Large intestine (tissue), 3 donors: ENCODE data around the gene ANKLE2. TPM values are rescaled to one million over a fixed set of nuclear protein-coding genes. Genes with fewer than 3 reads are reported as not detected.
"Not testable (repeated sequence)": the region's sequence is repeated elsewhere in the genome, so short reads cannot be mapped to it uniquely, and the experiment has no call there.

Experiments used
- DNase-seq, 2 donors: peaks; one replicate each; pipeline versions ENCODE4 v3.0.0 to v3.0.0-alpha.2; 2013
- H3K27ac ChIP-seq: one replicate; pipeline ENCODE4 v1.5.1; 2013; ENCODE audit warnings: low read length
- H3K27me3 ChIP-seq: 2 replicates; pipeline ENCODE4 v1.6.1; 2013; ENCODE audit warnings: low read length; ENCODE audit not compliant: control insufficient read depth, insufficient read depth
- H3K36me3 ChIP-seq: 2 replicates; pipeline ENCODE4 v1.6.1; 2013; ENCODE audit warnings: low read length; ENCODE audit not compliant: control insufficient read depth, insufficient read depth
- H3K4me1 ChIP-seq: one replicate; pipeline ENCODE4 v1.6.1; 2013; ENCODE audit warnings: low read length; ENCODE audit not compliant: control insufficient read depth, insufficient read depth
- H3K4me3 ChIP-seq: one replicate; pipeline ENCODE4 v1.5.1; 2013; ENCODE audit warnings: low read length
- H3K9me3 ChIP-seq: one replicate; pipeline ENCODE4 v1.6.1; 2013; ENCODE audit warnings: mild to moderate bottlenecking, low read depth, low read length, moderate library complexity; ENCODE audit not compliant: control insufficient read depth
- WGBS: methylation state at CpG from one replicate; pipeline ENCODE4 v1.1.5; 2013; ENCODE audit warnings: low lambda C conversion rate; ENCODE audit not compliant: insufficient coverage; 5-methylcytosine and 5-hydroxymethylcytosine counted together
- polyA plus RNA-seq: library from polyadenylated mRNA; unstranded; fragments of 120-200 nt; gene quantifications from one replicate; pipeline ENCODE4 v1.2.1, GENCODE V29; 2013

Gene ANKLE2
- polyA plus RNA-seq, 1 donor = 60.2 TPM

DNA sequence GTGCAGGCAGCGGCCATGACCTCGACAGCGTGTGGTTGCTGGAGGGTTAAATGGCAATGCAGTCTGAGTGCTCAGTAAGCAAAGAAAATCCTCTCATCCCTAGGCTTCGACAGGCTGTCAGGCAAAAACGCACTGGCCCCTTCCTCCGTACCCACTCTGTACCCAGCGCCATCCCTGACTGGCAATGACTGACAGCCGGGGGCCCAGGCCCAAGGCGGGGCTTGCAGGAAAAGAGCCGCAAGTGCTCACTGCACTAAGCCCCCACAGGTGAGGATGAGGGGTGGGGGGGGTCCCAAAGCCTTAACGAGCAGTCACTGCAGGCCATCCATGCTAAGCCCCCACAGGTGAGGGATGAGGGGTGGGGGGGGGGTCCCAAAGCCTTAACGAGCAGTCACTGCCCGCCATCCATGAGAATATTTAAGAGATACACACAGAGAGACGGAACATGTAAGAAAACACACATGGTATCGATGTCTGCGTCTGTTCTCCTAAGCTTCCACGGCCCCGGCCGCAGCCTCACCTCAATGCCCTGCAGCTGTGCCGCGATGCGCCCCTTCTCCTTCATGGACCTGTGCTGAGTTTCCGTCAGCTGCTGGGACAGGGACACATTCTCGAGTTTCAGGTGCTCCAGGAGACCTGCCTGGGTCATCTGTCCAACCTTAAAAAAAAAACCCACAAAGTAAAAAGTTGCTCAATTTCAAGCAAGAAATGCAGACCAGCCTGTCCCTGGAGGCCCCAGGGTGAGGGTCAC is 36.4 kb upstream of the ANKLE2 start:
- H3K4me3 ChIP-seq = no peak overlapping the region
- peaks cover 79% of the 10 kb centered on the region for H3K36me3 ChIP-seq
- WGBS = no CpG with 5 or more reads among the region's 24 CpGs

DNA sequence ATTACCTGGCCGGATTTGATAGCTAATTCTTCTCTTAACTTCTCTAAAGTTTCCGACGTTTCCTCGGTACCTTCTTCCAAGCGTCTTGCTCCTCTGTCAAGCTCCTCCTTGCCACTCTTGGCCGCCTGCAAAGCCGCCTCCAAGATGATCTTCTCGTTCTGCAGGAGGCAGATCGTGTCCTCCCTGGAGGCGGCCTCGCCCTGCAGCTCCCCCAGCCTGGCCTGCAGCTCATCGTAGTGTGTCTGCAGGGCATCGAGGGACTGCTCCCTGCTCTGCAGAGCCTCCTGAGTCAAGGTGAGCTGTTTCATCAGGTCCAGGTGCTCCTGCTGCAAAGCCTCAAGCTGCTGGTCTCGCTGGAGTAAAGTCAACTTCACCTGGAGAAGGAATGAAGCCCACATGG is 34.2 kb upstream of the ANKLE2 start:
- no peak for DNase-seq
- H3K36me3 ChIP-seq = peaks cover 71% of the 10 kb centered on the region
- 100% methylated on average over 2 of the region's 14 CpGs for WGBS
- no peaks in the 10 kb centered on the region for H3K27me3 ChIP-seq
- H3K27ac ChIP-seq = no peak overlapping the region
- peaks cover 10% of the 10 kb centered on the region for H3K9me3 ChIP-seq
- no peaks in the 10 kb centered on the region for H3K4me1 ChIP-seq
- no peak overlapping the region for H3K4me3 ChIP-seq

More for the DNA sequence above, 36.4 kb upstream of the ANKLE2 start:
- no peaks in the 10 kb centered on the region for H3K27me3 ChIP-seq
- no peak overlapping the region for H3K27ac ChIP-seq
- H3K9me3 ChIP-seq = peaks cover under 1% of the 10 kb centered on the region
- no peaks in the 10 kb centered on the region for H3K4me1 ChIP-seq
- DNase-seq = no peak

DNA sequence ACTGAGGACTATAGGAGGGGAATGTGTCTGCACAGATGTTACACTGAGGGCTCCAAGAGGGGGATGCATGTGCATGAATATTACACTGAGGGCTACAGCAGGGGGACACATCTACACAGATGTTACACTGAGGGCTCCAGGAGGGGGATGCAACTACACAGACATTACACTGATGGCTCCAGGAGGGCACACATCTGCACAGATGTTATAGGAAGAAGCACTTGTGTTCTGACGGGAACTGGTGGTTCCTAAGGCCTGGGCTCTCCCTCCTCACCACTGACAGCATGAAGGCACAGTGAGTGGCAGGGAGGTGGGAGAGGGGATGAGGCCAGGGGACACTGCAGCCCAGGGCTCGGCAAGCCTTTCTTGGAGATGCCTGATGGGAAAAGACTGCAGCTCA is 30.3 kb upstream of the ANKLE2 start:
- H3K27me3 ChIP-seq, DNase-seq, H3K4me3 ChIP-seq, H3K4me1 ChIP-seq, H3K27ac ChIP-seq: not testable (repeated sequence)
- Histone ChIP-seq H3K36me3 (peaks cover 63% of the 10 kb centered on the region), H3K9me3 (peaks cover 12% of the 10 kb centered on the region)
- WGBS = no CpG with 5 or more reads among the region's 2 CpGs

DNA sequence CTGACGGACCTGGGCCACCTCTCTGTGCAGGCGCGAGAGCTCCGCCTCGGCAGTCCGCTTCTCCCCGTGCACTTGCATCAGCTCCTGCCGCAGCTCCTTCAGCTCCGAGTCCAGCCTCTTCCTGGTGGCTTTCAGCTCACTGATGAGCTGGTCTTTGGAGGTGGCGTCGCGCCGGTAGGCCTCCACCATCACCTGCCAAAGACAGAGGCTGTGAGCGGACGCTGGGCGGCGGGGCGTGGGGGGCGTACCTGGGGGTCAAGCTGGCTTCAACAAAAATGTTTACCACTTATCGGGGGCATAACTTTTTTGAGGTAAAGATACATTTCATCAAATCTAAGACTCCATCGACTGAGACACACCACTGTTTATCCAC is 27.5 kb upstream of the ANKLE2 start:
- no peaks in the 10 kb centered on the region for H3K27me3 ChIP-seq
- DNase-seq = no peak
- H3K9me3 ChIP-seq = peaks cover 12% of the 10 kb centered on the region
- H3K27ac ChIP-seq = no peak overlapping the region
- H3K4me3 ChIP-seq = no peak overlapping the region
- H3K4me1 ChIP-seq = no peaks in the 10 kb centered on the region
- peaks cover 65% of the 10 kb centered on the region for H3K36me3 ChIP-seq
- no CpG with 5 or more reads among the region's 21 CpGs for WGBS

DNA sequence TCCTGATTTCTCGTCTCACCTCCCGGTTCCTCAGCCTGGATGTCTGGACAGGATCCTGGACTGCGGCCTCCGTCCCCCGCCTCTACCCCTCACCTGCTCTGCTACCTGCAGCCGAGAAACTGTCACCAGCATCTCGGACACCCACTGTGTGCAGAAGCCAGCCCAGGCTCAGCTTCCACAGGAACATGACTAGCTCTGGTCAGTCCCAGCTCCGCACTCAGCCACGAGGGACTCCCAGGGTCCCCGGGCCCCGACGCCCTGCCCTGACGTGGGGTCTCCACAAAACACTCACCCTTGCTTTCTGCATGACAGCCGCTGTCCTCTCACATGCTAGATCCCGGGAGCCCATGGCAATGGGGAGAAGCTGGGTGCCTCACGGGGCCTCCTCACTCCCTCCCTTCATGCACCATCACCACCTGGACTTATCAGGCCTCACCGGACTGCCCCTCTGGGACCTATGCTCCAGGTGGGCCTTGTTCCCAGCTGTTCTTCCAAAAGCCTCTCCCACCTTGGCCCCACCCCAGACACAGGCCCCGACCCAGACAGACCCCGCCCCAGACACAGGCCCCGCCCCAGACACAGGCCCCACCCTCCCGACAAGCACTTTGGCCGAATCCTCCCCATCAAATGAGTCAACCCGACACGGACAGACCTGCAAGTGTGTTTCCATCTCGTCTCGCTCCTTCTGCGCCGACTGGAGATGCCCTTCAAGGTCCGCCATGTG is 26.9 kb upstream of the ANKLE2 start:
- H3K27ac ChIP-seq = no peak overlapping the region
- H3K36me3 ChIP-seq = peaks cover 65% of the 10 kb centered on the region
- no CpG with 5 or more reads among the region's 29 CpGs for WGBS
- H3K9me3 ChIP-seq = peaks cover 12% of the 10 kb centered on the region
- H3K4me1 ChIP-seq = no peaks in the 10 kb centered on the region
- no peaks in the 10 kb centered on the region for H3K27me3 ChIP-seq
- H3K4me3 ChIP-seq = no peak overlapping the region
- DNase-seq = no peak

DNA sequence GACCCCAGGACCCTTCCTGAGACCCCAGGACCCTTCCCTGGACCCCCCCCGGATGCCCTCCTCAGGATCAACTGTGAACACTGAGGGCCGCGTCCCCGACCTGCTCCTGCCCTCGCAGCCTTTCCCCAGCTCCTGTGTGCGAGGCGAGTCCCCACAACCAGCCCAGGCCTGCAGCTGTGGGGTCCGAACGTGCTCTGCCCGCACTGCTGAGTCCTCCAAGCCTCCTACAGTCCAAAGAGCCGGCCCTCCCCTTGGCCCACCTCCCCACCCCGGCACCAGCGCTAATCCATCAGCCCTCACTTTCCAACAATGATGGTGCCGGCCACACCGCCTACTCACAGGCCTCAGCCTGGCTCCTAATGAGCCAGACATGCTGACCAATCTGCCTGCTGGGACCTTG is 26.2 kb upstream of the ANKLE2 start:
- H3K27me3 ChIP-seq = no peaks in the 10 kb centered on the region
- H3K9me3 ChIP-seq = peaks cover 10% of the 10 kb centered on the region
- DNase-seq = no peak
- H3K4me1 ChIP-seq = no peaks in the 10 kb centered on the region
- no peak overlapping the region for H3K27ac ChIP-seq
- H3K36me3 ChIP-seq = peaks cover 69% of the 10 kb centered on the region
- H3K4me3 ChIP-seq = no peak overlapping the region
- WGBS = no CpG with 5 or more reads among the region's 15 CpGs

DNA sequence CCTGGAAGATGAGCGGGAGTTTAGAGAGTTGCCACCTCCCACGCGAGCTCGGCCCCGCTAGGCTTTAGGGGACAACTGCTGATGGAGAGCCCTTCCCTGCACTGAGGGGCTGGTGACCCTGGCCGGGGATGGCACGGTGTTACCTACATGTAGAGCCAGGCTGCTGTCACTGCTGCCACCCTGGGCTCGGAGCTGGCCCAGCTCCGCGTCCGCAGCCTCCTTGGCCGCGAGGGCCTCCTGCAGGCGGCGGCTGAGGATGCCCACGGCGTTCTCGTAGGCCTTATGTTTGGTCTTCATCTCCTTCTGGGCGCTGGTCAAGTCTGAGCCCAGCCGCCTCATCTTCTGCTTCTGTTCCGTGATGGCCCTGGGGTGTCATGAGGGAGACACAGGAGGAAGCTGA is 24.6 kb upstream of the ANKLE2 start:
- DNase-seq = no peak
- no peak overlapping the region for H3K27ac ChIP-seq
- no CpG with 5 or more reads among the region's 21 CpGs for WGBS
- no peaks in the 10 kb centered on the region for H3K4me1 ChIP-seq
- no peaks in the 10 kb centered on the region for H3K27me3 ChIP-seq
- no peak overlapping the region for H3K4me3 ChIP-seq
- peaks cover 73% of the 10 kb centered on the region for H3K36me3 ChIP-seq
- peaks cover 2% of the 10 kb centered on the region for H3K9me3 ChIP-seq

DNA sequence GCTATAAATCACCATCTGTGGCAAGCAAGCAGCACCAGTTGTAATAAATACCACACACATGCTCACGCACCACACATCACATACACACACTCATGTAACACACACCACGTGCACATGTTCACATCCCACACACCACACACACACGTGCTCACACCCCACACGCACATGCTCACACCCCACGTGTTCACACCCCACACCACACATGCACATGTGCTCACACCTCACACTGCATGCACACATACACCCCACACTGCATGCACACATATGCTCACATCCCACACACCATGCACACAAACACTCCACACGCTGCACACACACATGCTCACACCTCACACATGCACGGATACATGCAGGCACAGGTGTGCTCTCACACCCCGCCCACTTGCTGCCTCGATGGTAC is 22.9 kb upstream of the ANKLE2 start:
- H3K36me3 ChIP-seq = peaks cover 79% of the 10 kb centered on the region
- no peak overlapping the region for H3K27ac ChIP-seq
- H3K4me1 ChIP-seq = no peaks in the 10 kb centered on the region
- WGBS = no CpG with 5 or more reads among the region's 9 CpGs
- no peak overlapping the region for H3K4me3 ChIP-seq
- peaks cover 2% of the 10 kb centered on the region for H3K9me3 ChIP-seq
- no peak for DNase-seq
- H3K27me3 ChIP-seq = no peaks in the 10 kb centered on the region

DNA sequence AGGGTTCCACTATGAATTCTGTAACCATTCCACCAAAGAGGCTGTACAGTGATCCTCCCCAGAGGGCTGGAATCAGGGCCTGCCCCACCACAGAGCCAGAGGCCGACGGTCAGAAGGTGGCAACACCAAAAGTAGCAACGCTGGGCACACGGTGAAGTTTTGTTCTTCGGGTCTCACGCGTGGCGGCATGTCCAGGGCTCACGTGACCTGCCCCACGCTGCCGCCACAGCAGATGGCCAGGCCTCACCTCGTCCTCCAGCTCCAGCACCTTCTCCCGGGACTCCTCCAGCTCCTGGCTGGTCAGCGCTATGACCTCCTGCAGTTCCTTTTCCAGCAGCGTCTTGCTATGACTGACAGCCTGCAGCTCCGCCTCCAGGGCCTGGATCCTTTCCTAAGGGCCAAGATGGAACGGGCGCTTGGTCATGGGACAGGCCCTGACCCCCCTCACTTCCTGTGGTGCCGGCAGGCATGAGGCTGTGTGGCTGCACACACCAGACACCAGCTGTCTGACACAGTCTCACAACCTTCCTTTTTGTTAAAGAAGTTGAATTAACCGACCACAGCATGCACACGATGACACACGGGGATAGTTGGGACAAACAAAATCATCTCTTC is 22.4 kb upstream of the ANKLE2 start:
- WGBS = no CpG with 5 or more reads among the region's 22 CpGs
- Histone ChIP-seq H3K4me1 (no peaks in the 10 kb centered on the region), H3K27ac (no peak overlapping the region), H3K9me3 (peaks cover 2% of the 10 kb centered on the region), H3K36me3 (peaks cover 76% of the 10 kb centered on the region), H3K4me3 (no peak overlapping the region), H3K27me3 (no peaks in the 10 kb centered on the region)
- no peak for DNase-seq

DNA sequence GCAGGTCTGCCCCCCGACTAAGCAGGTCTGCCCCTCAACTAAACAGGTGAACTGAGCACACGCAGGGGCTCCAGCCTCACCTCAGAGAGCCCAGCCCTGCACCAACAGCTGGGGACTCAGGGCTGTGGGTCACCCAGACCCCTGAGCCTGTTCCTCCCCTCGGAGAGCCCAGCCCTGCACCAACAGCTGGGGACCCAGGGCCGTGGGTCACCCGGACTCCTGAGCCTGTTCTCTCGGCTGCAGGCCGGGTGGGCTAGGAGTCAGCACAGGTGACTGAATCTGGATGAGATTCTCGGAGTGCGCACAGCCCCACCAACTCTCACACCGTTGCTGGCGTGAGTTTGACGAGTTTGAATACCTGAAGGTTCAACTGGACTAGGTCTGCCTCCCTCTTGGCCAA is 20.3 kb upstream of the ANKLE2 start:
- Histone ChIP-seq H3K27ac (no peak overlapping the region), H3K4me1 (no peaks in the 10 kb centered on the region), H3K4me3 (no peak overlapping the region), H3K9me3 (no peaks in the 10 kb centered on the region), H3K36me3 (peaks cover 79% of the 10 kb centered on the region), H3K27me3 (no peaks in the 10 kb centered on the region)
- DNase-seq = no peak
- WGBS = no CpG with 5 or more reads among the region's 12 CpGs
